DMS153 (cell line): ENCODE data around the gene L3MBTL3.
A peak's percentile ranks its signal among the peaks of the same experiment; 100 is the strongest.

Experiments used
- DNase-seq: peaks from one replicate; lab custom pipeline; 2025; lab: John Stamatoyannopoulos, UW

L3MBTL3 gene

DNA sequence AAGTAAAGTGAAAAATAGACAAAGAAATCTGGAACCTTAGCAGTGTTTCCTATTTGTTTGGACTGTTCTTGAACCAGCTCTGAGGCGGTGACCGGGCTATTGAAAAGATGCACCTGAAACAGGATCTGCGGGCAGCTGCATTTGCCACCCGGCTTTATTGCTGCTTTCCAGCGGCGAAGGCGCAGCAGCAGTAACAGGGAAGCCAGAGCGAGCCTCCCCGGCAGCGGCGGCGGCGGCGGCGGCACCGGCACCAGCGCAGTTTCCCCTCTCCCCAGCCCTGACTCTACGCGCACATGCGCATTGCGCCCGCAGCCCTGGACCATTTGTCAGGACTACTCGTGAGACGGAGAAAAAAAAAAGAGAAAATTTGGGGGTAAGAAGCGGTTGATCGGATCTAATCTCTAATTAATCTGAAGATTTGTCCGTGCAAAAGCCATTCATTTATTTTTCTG is at the start of gene L3MBTL3:
Gene L3MBTL3 (plus strand): TSS at position 290 of the 452 bp plus-strand sequence. CDS start 24,119 bp downstream, outside the sequence.
- DNase-seq: peak; percentile 79

DNA sequence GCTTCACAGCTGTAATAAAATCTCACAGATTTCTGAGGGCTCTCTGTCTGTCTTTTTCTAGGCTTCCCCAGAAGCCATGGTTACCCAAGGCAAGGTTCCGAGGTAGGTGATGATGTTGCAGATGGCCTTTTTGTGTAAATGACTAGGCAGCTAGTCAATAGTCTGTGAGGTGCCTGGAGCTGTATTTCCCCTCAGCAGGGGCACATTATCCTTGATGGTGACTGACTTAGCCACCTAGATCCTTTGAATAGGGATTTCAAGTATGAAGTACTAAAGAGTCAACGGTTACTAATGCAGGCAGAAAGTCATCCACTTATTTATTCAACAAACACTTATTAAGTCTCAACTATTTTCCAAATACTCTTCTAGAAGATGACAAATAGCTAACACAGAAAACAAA is 49.3 kb upstream of the L3MBTL3 start:
- DNase-seq: no peak

DNA sequence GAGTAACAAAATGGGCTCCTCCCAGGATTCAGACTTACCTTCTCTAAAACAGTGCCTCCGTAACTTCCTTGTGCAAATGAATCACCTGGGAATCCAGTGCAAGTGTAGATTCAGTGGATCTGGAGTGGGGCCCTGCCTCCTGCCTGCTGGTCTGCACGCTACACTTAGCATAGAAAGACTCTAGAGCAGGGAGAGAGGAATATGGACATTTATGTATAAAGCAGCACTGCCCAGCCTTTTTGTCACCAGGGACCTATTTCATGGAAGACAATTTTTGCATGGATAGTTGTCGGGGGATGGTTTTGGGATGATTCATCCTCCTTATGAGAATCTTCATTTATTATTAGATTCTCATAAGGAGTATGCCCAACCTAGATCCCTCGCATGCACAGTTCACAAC is 42.3 kb upstream of the L3MBTL3 start:
- DNase-seq: no peak

DNA sequence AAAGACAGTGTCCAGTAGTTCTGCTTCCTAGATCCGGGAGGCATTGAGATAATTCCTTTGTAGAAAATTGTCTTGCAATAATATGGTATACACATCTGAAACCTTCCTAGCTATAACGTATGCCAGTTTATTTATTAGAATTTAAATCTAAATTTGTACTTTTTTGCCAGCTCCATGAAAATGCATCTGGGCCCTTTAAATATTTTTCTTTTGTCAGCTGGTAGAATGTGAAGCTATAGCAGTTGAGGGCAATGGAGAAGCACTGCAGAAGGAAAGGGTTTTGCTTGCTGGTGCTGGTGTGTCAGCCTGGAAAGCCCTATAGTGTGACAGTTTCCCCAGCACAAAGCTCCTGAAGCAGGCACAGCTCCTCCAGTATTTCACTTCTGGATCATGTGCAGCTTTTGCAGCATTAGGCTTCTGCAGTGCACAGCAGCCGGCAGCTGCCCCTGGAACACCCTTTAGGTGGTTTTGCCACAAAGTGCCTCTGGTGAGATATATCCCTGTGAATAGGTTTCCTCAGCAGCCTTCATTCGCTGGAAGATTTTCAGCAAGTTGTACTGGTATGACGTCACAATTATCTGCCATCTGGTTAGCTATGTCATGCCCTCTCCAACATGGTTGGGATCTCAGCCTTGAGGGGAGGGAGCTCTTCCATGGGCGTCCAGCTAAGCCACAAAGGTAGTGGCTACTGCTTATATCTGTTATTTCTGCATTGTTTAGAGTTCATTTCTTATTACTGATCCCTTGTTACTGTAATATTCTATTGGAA is 40.0 kb upstream of the L3MBTL3 start:
- DNase-seq: no peak

DNA sequence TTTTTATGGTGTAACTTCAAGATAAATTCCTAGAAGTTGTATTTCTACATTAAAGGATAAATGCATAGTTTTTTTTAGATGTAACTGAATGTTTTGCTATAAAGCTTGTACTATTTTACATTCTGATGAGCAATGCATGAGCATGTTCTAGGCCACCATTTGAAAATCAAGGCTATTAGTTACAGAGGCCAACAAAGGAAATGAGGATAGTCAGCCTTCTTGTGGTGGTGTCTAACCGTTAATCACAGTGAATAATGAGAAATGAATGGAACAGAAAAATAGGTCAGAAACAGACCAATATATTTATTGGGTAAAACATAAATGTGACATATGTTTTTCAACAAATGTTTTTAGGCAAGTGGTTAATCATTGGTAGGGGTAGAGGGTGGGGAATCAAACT is 37.6 kb upstream of the L3MBTL3 start:
- DNase-seq: no peak

DNA sequence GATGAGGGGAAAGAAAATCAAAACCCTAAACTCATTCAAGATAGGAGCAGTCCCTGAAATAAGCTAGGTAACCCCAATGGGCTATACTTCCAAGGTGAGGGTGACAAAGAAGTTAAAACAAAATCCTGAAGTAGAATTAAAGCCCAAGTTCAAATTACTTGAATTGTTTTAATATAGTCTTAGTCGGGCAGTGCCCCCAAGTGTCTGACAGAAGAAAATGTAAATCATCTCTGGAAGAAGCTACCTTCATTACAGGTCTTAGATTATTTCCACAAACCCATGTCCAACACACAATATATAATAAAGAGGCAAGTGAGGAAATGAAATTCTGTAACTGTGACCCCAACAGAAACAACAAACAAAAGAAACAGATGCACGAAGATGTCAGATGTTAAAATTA is 36.8 kb upstream of the L3MBTL3 start:
- DNase-seq: no peak

DNA sequence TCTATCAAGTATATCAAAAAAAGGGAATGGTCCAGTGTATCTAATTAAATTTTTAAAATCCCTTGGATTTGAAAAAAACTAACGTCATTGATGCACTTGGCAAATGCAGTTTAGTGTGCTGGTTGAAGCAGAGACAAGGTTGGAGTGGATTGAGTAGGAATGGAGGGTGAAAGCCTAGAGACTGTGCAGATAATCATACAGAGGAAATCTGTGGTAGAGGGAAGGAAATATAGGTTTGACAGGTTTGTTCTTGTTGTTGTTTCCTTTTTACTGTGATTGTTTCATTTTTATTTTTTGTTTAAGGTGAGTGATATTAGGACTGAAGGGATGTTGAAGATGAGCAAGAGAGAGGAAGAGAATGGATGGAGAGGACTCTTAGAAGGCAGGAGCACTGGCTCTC is 29.0 kb upstream of the L3MBTL3 start:
- DNase-seq: no peak

DNA sequence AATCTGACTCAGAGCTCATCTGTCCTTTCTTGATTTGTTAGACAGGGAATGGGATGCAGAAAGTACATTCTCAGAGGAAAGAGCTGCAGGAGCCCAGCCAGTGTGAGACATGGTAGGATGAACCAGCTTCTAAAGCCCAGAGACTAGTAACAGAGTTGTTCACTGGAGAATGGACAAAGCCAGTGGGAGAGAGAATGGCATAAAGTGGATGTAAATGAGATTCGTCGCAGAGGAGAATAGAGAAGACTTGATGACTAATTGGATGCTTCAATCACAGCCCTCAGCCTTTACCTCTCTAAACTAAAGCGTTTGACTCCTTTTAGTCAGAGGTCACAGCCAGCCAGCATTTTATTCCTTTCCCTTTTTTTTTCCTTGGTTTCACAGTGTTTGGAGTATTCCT is 25.5 kb upstream of the L3MBTL3 start:
- no peak for DNase-seq

DNA sequence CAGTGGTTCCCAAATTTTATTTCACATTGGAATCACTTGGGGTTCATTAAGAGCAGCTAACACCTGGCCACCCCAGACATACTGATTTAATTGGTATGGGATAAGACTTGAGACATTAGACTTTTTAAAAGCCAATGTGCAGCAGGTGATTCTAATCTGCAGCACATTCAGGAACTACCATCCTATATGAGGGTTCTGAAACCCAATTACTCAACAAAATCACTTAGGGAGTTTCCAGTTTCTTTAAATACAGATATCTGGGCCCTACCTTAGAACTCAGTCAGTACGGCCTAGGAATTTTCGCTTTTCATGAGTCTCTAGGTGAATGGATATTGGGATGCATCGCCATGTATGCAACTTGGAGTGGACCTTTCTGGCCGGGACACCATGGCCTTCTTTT is 24.0 kb upstream of the L3MBTL3 start:
- DNase-seq: no peak

DNA sequence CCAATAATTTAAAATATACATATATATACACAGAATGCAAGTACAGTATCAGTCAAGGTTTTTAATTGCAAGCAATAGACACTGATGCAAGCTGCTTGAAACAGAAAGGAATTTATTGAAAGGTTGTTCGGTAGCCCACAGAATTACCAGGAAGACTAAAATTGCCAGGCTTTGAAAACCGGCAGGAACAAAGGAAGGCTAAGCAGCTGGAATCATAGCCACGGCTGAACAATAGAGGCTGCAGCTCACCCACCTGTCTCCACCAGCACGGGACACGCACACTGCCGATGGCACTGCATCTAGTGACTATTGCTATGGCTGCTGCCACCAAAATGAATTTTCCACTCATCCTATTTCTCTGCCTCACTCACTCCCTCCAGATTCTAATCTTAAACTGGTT is 22.0 kb upstream of the L3MBTL3 start:
- peak; percentile 54 for DNase-seq

DNA sequence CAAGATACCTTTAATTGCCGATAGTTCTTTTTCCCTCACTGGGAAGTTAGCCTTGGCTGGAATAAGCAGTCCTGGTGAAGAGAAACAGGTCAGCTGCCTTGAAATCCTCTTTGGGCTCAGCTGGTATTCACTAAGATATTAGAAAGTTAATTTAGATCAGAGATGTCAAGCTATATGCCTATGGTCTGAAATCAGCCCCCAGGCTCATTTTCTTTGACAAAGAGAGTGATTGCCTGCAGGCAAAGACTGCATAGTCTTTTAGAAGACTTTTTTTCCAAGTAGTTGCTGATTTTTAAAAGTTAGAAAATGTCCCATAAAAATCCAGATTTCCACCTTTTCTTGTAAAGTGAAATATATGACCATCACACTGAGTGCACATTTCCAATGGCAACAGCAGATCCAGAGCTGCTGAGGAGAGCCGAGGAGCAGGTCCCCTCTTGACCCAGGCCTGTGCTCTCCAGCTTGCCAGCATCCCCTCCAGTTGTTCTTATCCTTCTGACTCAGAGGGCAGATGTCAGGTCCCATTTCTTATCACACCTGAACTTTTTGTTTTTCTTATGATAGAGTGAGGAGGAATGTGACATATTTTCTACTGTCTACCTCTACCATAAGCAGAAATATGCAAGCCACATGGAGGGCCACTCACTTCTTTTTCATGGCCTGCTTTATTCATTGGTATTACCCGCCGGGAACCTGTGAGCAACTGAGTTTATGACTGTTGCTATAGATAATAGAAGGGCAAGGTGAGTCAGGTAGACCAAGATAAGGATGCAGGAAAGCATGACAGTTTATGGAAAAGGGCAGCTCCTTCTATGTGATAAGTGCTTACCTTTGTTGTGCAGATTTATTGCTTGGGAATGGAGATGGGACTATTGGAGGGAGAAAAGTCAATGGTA is 17.6 kb upstream of the L3MBTL3 start:
- no peak for DNase-seq

DNA sequence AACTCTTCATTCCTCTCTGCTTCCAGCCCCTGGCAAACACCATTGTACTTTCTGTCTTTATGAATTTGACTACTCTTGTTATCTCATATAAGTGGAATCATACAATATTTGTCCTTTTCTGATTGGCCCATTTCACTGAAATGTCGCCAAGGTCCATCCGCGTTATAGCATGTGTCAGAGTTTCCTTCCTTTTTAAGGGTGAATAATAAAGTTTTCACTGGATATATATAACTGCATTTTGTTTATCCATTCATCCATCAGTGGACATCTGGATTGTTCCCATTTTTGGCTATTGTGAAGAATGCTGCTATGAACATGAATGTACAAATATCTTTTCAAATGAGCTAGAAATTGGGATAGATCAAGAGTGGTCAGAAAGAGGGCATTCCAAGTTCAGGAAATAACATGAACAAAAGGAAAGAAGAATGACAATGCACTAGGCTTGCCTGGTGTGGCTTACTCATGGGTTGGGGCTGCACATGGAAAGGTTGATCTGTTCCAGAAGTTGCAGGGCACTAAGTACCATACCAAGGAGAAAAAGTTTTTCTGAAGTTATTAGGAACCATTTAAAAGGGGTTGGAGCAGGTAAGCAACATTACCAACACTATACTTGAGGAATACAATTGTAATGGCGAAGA is 10.0 kb upstream of the L3MBTL3 start:
- DNase-seq: no peak

DNA sequence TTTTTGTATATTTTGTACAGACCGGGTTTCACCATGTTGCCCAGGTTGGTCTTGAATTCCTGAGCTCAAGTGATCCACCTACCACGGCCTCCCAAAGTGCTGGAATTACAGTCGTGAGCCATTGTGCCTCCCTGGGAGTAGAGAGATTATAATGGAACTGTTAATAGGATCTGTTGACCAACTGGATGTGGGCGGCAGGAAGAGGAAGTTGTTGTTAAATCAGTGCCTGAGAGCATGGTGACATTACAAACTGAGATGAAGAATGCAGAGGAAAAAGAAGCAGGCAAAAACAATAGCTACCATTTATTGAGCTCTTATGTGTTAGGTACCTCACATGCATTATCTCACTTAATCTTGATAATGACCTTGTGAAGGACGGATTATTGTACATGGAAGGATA is 9.2 kb upstream of the L3MBTL3 start:
- no peak for DNase-seq

DNA sequence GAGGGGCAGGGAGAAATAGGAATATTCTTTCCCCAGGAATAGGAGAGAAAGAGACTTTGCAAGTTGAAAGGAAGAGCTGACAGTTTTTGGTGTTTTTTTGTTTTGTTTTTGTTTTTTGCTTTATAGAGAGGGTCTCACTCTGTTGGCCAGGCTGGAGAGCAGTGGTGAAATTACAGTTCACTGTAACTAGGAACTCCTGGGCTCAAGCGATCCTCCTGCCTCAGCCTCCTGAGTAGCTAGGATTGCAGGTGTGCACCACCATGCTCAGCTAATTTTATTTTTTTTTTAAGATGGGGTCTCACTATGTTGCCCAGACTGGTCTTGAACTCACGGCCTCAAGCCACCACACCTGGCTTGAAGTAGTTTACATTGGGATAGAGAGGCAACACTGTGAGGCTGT is 8.0 kb upstream of the L3MBTL3 start:
- DNase-seq: no peak

DNA sequence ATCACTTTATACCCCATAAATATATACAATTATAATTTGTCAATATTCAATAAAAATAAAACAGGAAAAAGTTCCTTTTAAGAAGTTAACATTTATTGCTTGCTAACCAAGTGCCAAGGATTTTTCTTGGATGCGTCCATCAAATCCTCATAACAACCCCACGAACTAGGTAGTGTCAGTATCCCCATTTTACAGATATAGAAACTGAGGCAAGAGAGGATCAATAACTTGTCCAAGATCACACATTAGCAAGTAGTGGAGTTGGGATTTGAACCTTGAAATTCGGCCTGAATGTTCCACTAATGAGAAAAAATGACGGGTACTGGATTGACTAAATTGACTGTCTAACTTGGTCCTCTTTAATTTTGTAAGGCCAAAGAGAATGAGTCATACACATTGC is 5.7 kb upstream of the L3MBTL3 start:
- DNase-seq: no peak

DNA sequence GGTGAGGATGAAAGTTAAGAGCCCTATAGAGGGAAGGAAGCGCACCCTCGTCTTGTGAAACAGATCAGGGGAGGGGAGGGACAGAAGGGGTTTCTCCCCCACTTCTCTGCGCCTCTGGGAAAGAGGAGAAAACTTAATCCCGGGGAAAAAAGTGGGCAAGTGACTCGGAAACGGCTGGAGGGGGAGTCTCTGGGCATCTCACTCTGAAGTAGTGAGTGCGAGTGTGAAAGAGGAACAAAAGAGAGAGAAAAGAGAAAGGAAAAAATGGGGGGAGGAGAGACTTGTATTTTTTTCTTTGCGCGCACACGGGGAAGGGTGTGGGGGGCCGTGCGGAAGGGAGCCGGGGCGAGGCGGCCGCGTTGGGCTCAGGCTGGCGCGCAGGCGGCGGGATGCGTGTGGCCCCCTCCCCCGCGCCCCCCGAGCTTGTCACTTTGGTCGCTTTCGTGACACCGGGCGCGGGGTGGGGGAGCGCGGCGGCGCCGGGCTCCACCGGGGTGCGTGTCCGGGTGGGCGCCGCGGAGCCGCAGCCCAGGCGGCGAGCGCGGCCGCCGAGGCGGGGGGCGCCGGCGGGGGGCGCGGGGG is 454 bp downstream of the L3MBTL3 start:
- DNase-seq: no peak

DNA sequence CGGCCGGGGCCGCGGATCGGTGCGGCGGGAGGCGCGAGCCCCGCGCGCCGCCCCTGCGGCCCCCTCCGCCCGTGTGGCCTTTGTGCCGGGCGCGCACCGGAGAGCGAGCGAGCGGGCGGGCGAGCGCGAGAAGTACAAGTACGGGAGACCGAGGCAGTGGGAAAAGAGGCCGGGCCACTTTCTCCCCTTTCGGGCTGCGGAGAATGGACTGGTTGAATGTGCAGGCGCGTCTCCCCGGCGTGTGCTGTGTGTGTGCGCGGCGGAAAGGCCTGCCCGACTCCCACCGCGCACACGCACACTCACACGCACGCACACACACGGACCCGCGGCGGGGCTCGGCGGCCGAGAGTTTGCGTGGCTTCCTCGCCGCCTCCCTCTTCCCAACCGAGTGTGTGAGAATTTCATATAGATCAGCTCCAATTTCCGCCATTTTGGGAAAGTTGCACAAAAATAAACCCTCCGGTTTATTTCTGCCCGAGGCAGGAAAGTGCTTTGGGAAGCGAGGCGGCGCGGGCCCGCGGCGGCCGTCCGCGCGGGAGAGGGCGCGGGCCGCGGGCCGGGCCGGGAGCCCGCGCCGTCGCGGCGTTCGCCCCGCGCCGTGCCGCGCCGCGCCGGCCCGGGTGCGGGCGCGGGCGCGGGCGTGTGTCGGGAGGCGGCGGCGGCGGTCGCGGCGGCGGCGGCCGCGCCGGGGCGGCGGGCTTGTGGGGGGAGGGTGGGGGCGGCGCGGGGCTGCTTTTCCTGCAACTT is 1.1 kb downstream of the L3MBTL3 start:
- DNase-seq: no peak

DNA sequence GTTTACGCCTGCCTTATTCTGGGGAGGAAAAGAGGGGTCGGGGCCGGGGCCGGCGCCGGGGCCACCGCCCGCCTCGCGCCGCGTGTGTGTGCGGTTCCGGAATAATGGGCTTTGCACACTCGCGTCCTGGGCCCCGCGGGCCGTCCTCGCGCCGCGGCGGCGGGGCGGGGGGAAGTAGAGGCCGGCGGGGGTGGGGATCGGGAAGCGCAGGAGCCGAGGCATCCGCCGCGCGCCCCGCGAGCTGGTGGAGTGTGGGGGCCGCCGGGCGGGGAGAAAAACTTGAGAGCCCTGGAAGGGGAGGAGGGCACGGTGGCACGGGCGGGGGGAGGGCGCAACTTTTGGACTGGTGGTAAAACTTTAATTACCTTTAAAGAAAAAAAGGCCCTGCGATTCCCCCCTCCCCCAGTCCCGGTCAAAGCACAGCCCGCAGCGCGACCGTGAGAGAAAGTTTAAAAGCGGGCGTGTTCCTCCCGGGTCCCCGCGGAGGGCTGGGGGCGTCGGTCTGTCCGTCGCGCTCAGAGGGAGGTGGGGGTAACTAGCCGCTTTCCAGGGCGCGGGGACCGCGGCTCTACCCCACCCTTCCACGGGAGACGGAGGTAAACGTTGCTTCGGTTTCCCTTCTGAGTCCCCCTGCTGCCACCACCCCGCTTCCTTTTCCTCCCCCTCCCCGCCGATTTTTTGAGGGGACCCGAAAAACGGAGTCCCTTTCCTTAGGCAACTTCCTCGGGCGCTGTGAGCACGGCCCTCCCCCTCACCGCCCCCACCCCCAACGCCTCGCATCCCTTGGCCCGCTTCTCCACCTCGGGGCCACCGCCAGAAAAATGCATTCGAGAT is 1.9 kb downstream of the L3MBTL3 start:
- DNase-seq: no peak

DNA sequence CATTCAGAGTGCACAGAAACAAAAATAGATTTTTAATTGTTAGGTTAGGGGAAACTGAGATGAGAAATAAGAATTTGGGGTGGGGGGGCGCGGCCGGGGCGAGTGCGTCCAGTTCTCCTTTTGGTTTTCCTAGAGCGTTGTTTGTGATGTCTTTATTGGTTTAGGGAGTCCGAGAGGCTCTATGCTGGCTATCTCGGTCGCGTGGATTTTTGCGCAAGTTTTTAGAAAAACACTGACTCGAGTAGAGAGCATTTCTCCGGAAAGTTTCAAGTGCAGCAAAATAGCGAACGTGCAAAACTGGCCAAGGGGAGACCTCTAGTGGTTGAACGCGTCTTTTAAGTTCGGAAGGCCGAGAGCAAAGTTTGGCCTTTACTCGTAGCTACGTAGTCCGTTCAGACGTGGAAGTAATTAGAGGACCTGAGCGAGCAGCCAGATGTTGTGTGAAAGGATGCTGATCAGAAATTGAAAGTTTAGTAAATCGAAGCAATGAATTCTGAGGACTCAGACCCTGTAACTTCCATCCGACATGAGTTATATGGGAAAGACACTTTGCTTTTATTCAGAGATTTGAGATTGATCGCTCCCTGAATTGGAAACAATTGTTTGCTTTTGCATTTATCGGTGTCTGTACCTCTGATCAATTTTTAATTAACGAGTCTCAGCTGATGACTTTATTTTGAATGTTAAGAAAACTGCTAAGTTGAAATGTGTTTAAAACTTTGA is 2.7 kb downstream of the L3MBTL3 start:
- peak; percentile 53 for DNase-seq

DNA sequence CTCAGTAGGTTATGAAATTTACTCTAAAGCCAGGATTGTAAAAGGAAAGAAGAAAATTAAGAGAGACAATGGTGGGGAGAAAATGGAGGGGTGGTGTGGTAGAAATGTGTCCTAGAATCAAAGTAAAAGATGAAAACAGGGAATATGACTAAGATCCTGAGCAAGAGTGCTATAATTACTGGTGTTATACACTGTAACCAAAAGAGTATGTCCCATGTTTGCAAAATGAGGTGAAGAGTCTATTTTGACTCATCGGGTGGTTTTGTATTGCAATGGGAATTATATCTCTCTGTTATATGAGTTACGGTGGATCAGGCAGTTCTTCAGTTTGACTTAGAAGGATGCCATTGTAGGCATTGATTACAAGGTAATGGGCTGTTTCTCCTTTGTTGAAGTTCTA is 8.5 kb downstream of the L3MBTL3 start:
- DNase-seq: no peak
